Medulla oblongata (tissue), 1 donor: ENCODE data around the gene SYNM.
A peak's percentile ranks its signal among the peaks of the same experiment; 100 is the strongest.

Experiments
- DNase-seq: peaks from one replicate; pipeline ENCODE4 v3.0.0-alpha.2; 2015; ENCODE audit errors: extremely low spot score

SYNM gene

DNA sequence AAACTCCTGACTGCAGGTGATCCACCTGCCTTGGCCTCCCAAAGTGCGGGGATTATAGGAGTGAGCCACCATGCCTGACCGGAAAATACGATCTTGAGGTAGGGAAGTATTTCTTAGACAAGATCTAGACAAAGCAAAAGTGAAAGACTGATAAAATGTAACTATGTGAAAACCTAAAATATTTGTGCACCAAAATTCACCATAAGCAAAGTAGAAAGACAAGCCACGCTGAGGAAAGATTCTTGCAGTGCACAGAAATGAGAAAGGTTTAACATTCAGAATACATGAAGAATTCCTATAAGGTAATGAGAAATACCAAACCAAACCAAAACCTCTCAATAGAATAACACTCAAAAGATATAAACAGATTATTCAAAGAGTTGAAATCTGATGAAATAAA is 35.7 kb downstream of the SYNM start:
- no peak for DNase-seq

DNA sequence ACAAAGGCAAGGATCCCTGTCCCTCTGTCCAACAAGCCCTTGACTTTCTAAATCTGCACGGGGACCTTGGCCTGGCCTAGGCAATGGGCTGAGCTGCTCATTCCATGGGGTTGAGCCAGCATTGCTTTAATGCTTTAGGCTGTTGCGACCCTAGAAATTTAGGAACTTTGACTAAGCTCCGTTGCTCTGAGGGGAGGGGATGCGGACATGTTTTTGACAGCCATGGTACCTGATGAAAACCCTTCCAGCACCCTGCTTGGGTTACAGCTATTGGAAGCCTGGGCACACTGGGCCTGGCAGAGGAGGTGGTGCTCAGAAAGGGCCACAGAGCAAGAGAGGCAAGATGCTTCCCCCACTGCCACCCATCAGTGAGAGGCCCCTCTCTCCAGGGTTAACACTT is 37.1 kb downstream of the SYNM start:
- no peak for DNase-seq

DNA sequence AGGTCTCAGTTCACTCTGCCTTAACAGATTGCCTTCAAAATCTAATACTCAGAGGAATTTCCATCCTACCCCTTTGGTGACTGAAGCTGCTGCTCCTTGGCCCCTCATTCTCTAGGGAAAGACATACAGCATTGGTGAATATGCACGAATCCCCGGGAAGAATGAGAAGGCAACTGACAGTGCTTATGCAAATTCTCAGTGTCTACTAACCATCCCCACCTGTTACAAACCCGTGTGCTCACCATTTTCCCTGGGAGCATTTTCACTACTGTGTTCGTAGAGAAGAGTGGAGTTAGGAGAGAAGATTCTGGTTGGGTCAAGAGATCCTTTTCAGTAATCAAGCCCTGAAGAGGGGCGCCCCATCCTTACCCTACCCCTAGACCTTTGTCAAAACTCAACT is 37.7 kb downstream of the SYNM start:
- no peak for DNase-seq

DNA sequence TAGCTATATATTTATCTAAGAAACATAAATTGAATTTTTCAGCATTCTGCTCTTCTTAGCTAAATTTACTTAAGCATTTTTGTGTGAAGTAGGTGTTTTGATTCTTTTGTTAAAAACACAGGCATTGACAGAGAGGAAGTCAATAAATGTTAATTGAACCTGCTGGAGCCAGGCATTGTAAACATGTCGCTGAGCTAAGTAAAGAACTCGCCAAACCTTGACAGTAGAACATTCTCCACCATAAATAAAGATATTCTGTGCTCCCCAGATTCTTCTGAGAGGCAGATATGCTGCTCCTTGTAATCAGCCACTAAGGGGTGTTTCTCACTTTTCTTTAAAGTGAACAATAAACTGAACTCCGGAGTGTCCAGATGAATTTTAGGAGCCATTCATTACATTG is 38.4 kb downstream of the SYNM start:
- DNase-seq: no peak

DNA sequence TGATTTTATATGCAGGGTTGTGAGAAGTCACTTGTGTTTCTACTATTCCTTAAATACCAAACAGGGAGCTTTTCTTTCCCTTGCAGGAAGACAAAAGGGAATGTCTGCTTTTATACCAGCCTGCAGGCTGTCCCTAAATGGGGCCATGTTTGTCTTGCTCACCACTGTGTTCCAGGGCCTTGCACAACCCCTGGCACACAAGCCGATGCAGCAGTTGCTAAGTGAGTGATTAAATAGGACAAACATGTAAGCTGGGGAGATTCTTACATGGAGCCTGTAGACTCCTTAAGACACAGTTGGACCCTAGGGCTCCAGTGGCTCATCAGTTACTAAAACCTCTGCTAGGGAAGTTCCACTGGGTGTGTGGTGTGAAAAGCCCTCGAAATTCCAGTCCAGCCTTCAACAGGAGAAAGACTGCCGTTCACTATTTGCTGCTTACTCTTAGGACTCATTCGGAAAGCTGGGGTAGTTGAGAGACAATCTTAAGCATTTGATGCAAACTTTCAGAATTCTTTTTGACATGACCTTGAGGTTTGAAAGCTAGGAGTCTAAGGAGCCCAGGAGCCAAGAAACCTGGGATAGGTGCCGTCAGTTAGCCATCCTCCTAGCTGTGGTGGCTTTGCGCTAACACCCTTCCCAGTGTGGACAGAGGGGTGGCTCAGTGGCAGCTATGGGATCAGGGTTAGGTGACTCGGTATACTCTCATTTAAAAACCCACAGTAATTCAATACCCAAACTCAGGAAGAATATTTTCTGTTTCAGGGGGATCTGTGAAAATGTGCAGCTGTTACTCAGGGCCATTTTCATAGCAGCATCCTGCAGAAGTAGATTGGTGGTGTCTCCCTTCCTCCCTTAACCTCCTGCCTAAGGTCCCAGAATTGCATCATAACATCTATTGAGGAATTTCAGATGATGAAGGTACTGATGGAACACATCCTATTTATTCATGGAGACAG is 39.1 kb downstream of the SYNM start:
- DNase-seq: peak; percentile 54

DNA sequence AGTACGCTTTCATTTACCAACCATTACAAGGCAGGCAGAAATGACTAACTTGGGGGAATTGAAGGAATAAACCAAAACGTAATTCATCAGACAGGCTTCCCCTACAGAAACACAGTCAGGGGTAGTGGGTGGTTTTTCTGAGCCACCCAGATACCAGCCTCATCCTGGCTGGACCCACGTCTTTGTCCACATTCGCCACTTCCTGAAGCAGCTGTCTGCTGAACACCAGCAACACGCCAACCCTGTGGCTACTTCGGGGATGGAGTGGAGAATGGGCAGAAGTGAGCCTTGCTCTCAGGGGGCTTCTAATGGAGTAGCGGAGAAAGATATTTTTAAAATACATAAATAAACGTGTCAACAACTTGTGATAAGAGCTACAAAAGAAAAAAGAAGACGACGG is 40.1 kb downstream of the SYNM start:
- DNase-seq: no peak

DNA sequence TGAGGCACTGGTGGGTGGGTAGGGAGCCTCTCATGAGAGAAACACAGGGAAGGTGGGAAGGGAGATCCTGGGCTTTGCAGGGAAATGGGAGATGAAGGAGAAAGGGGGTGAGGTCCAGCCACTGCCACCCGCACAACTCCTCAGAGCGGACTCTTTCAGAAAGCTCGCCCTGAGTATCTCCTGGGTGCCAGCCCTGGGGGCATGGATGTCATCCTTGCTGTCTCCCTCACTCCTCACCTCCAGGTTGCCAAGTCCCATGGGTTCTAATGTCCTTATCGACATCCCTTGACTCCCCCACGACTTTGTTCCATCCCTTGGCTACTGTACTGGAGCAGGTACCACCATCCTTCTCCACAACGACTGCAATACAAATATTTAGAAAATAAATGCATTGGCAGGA is 40.9 kb downstream of the SYNM start:
- DNase-seq: no peak

DNA sequence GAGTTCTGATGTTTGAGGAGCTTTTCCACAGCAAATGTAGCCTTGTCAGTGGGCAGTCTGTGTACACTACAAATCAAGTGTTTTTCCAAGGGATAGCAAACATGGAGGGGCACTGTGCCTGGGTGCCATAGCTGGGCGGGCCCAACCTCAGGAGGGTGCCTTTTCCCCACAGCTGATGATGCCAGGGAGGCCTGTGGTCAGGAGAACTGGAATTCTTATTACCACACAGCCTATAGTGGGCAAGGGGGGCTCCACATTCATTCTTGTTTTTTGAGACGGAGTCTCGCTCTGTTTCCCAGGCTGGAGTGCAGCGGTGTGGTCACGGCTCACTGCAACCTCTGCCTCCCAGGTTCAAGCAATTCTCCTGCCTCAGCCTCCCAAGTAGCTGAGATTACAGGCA is 41.8 kb downstream of the SYNM start:
- no peak for DNase-seq

DNA sequence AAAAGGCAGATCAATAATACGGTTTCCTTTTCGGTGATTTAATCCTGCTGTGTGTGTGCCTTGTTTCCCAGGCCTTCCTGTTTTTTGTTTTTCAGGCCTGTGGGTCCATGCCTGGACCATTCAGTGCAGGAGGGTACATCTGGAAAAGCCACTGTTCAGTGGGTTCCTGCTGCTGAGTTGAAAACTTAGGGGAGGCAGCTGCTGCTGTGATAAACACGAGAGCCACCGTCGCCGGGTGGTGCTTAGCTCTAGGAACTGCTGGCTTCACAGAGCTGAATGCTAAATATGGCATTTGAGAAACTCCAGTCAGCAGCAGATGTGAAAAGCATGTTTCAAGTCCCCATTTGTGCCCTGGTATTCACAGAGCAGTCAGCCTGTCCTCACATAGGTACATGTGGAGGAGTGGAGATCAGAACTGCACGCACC is 44.0 kb downstream of the SYNM start:
- DNase-seq: no peak

DNA sequence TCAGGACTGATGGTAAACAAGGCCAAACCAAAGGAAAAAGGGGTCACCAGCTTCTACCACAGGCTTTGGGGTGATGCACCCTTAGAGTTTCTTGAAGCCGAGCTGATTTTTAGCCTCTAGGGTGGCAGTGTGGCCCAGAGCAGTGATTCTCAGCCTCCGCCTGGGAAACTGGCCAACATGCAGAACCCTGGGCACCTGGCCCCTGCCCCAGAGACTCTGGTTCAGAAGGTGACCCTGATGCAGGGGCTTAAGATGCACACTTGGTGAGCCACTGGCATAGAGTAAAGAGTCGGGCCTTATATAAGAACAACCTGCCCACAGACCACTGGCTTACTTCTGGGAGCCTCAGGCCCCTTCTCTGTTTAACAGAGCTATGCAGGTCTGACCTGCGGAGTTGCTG is 44.5 kb downstream of the SYNM start:
- no peak for DNase-seq

DNA sequence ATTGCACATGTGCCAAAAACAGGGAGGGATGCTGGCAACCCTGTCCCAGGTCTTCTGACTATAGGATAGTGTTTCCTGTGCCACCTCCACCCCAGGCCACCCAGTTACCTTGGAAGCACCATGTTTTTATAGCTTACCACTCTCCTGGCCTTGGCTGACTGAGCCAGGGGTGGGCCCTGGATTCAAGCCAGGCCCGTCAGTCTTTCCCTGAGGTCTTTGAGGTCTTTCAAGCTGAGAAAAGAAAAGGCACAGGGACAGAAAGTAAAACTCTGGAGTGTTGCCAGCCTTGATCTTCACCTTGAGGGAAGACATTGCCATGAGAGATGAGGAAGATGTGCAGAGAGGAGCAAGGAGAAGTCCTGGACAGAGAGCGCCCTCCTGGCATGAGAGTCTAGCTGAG is 46.3 kb downstream of the SYNM start:
- no peak for DNase-seq

DNA sequence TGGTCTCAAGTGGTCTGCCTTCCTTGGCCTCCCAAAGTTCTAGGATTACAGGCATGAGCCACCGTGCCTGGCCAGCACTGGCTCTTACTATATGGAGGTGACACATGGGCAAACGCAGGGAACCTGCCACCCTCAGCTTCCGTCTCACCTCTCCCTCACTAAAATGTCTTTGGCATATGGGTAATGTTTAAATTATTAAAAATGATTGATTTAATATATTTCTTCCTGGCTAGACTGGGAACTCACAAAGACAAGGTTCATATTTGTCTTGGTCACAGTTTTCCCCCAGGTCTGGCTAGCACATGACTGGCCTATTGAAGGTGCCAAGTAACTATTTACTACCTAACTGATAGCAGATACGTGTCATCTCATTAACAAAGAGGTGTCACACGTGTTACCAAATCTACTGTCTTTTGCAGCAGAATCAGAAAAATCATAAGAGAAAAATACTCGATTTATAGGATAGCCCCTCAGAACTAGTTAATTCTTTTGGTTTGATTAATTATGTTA is 48.2 kb downstream of the SYNM start:
- DNase-seq: no peak

DNA sequence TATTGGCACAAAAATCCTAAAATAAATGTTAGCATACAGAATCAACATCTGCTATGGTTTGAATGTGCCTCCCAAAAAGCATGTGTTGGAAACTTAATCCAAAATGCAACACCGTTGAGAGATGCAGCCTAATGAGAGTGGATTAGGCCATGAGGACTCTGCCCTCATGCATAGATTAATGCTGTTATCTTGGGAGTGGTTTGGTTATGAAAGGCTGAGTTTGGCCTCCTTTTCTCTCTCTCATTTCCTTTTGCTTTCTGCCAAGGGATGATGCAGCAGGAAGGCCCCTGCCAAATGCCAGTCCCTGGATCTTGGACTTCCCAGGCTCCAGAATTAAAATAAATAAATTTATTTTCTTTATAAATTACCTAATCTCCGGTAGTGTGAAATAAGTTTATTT is 49.4 kb downstream of the SYNM start:
- DNase-seq: no peak

DNA sequence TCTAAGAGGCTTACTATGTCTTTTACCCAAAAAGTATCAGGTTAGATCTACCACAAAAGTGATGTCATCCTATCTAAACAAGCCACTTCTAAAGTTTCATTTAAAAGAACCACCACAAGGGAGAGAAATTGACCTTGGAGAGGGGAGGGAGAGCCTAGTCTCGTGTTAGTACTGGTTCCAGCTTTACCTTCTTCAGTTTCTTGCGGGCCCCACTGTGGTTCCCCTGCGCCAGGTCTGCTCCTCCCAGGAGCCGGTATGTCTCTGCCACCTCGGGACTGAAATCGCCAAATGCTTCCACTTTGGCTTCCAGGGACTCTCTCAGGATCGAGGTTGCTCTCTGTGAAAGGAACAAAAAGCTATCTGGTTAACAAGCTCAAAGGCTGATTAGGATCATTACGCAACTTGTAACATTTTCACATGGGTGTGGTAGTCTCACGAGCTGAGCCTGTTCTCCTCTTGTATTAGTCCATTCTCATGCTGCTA is 51.1 kb downstream of the SYNM start:
- DNase-seq: no peak

DNA sequence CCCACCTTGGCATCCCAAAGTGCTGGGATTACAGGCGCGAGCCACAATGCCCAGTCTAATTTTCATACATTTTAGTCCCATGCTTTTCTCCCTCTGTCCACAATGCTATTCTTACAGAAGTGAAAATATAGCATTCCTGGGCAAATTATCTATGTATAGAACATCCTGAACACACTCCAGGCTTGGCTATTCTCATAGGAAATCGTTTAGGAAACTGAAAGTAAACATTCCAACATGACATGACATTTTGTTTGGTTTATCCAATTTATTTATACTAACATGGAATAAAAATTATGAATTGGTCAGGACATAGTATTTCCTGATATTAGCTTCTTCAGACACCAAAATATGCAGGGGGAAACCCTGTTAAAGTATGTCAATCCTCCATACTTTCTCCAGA is 52.6 kb downstream of the SYNM start:
- no peak for DNase-seq

DNA sequence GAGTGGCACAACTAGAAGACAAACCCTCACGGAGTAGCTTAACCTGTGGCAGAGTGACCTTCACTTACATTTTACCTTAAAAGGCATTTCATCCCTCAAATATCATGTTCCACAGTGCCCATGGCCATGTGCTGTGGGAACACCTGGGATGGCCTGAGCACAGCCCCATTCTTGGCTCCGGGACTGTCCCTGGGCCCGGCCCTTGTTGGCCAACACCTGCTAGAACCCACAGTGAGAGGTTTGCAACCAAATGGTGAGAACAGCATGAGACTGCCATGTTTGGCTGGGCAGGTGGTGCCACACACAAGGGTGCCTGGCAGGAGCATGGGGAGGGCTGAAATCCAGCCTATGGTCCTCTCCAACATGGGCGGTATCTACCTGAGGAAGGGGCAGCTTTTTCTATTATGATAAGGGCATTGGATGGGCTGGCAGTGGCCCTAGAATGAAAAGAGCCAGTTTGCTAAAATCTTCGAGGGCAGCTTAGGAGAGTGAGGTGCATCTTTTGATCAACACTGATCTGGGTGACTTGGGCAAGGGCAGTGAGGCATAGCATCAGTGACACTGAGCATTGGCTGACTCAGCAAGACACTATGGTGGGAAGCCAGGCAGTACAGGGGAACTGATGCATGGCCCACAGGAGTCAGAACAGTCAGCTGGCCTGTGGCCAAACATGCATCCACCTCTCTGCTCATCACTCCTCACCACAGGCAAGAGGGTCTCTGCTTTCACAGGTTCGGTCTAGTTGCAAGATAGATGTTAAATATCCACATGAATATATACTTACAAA is 53.9 kb downstream of the SYNM start:
- no peak for DNase-seq

DNA sequence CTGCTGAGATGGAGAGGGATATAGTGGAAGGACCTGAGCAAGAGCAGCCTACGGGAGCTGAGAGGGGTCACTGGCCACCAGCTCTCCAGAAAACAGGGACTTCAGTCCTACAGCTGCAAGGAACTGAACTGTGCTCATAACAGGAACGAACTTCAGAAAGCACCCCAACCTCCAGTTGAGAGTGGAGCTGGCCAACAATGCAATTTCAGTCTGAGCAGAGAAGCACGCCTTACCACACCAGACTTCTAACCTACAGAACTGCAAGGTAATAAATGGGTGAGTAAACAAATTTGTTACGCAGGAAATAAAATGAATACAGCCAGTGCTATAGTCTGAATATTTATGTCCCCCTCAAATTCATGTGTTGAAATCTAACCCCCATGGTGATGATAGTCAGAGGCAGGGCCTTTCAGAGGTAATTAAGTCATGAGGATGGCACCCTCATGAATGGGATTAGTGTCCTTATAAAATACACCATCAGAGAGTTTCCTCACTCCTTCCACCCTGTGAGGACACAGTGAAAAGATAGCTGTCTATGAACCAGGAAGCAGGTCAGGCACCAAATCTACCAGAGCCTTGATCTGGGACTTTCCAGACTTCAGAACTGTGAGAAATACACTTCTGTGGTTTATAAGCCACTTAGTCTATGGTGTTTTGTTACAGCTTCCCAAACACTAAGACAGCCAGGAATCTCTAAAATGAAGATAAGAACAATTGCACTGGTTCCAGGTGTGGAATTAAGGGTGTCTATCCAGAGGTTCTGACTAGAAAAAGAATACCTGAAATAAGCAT is 58.6 kb downstream of the SYNM start:
- DNase-seq: no peak

DNA sequence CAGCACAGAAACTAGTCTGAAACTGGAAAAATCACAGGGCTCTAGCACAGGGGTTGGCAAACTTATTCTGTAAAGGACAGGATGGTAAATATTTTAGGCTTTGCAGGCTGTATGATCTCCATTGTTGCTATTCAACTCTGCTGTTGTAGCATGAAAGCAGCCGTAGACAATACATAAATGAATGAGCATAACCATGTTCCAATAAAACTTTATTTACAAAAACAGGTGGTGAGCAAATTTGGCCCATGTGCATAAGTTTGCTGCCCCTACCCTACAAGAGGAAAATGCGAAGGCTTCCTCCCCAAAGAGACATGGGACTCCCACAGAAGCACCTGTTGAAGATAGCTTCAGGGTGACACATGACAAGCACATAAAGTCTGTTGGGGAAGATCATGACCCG is 59.2 kb downstream of the SYNM start:
- no peak for DNase-seq

DNA sequence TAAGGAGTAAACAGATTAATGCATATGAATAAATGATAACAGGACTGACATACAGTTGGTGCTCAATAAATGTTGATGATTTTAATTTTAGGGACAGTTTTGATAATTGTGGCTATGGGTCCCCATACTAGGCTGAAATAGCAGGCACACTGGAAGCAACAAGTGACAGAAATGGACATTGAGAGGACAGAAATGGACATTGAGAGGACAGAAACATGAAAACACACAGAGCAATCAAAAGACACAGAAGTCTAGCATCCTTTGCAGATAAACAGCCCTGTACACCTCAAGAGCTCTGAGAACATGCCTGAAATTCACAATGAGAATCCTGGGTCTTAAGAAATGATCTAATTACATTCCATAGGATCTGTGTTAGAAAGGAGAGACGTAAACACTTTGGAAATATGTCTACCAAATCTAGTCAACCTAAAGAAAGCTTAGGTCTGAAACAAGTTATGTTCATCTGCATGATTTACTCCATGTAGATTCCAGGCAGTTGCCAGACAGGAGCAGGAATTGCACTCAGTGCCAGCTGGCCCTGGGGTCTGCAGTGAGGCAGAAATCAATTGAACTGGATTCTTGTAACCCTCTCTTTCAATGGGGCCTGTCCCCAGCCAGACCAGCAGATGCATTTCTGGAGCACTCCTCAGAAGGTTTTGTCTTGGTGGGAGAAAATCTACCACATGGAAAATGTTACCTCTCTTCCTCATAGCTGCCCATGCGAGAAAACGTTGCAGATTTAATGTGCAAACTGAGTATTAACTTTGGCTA is 60.3 kb downstream of the SYNM start:
- no peak for DNase-seq

DNA sequence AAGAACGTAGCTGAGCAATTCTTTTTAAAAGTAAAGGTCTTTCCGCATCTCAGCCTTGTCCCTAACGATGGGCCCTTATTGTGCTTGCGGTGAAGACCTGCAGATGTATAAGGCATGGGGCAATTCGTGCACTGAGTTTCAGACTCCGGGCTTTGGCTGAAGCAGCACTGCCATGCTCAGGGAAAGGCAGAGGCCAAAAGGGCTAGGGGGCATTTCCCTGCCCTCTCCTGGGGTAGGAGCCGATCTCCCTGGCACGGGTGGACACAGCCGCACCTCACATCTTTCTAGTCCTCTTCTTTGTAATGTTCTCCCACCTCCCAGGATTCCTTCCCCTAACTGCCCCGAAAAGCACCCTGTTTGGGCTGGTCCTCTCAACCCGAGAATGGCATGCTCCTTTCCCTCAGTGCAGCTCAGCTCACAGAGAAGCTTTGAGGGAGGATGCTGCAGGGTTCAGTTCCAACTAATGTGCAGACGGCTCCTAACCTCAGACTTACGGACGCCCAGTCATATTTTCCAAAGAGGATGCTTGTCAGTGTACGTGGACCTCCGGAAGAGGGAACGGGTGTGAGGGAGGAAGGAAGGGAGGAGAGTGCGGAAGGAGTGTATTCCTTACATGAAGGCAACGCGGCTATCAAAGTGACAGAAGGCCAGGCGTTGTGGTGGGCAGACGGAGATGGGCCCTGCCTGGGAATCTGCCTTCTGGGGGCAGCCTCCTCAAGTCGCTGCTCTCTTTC is 61.2 kb downstream of the SYNM start:
- DNase-seq: no peak
